Activated effector memory CD4-positive, alpha-beta T cell treated with Interleukin-2 at 50 U/mL for 16 hours (primary cell): ENCODE data around the gene KLHL11.

Experiments used
- DNase-seq: peaks from one replicate; pipeline ENCODE4 v3.0.0-alpha.2; 2020

The KLHL11 gene, protein sequence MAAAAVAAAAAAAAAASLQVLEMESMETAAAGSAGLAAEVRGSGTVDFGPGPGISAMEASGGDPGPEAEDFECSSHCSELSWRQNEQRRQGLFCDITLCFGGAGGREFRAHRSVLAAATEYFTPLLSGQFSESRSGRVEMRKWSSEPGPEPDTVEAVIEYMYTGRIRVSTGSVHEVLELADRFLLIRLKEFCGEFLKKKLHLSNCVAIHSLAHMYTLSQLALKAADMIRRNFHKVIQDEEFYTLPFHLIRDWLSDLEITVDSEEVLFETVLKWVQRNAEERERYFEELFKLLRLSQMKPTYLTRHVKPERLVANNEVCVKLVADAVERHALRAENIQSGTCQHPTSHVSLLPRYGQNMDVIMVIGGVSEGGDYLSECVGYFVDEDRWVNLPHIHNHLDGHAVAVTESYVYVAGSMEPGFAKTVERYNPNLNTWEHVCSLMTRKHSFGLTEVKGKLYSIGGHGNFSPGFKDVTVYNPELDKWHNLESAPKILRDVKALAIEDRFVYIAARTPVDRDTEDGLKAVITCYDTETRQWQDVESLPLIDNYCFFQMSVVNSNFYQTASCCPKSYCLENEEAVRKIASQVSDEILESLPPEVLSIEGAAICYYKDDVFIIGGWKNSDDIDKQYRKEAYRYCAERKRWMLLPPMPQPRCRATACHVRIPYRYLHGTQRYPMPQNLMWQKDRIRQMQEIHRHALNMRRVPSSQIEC

DNA sequence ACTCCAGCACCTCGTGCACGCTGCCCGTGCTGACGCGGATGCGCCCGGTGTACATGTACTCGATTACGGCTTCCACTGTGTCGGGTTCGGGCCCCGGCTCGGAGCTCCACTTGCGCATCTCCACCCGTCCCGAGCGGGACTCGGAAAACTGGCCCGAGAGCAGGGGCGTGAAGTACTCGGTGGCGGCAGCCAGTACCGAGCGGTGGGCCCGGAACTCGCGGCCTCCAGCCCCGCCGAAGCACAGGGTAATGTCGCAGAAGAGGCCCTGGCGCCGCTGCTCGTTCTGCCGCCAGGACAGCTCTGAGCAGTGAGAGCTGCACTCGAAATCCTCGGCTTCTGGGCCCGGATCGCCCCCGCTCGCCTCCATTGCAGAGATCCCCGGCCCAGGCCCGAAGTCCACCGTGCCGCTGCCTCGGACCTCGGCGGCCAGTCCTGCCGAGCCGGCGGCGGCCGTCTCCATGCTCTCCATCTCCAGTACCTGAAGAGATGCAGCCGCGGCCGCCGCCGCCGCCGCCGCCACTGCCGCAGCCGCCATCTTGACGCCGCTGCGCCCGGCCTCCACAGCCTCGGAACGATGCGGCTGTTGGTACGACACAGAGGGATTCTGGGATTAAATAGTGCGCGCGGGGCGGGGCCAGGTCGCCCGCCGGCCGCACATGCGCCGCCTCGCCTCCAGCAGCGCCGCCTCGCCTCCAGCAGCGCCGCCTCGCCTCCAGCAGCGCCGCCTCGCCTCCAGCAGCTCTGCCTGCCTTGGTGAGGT is at the start of gene KLHL11:
KLHL11 (minus strand) TSS at position 588 of the 760 bp plus-strand sequence; CDS start at position 535, 53 bp downstream.
- peak; percentile 84 for DNase-seq

DNA sequence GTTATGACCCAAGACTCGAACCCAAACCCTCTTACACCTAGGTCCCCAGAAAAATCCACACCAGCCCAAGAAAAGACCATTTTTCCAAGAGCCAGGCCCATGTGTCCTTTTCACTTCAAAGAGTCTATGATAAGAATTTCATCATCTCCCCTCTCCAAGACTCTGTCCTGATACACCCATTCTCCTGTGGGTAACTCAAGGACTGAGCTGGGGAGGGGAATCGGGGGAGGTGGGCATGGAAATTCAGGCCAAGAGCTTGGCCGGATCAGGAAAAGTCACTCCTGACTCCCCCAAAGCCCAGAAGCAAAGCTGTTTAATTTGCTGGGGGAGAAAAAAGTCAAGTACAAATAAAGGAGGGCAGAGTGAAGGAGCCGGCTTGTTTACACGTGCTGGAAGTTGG is 49.8 kb upstream of the KLHL11 start:
- DNase-seq = no peak

DNA sequence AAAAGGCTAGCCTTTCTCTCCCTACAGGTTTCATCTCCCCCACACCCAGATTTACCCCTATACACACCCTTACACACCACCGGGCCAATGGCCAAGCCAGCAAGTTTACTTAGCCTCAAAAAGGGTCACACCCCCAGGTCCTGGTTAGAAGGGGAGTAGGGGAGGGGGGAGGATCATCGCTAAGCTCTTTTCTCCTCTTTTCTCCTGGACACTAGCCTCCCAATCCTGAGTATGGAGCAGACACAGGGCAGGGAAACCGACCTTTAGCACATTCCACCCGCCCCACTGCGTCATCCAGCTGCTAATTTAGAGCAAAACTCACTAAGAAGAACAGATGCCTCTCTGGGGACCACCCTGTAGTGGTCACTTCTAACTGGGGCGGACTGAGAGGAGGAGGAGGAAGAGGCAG is 49.1 kb upstream of the KLHL11 start:
- DNase-seq = no peak

DNA sequence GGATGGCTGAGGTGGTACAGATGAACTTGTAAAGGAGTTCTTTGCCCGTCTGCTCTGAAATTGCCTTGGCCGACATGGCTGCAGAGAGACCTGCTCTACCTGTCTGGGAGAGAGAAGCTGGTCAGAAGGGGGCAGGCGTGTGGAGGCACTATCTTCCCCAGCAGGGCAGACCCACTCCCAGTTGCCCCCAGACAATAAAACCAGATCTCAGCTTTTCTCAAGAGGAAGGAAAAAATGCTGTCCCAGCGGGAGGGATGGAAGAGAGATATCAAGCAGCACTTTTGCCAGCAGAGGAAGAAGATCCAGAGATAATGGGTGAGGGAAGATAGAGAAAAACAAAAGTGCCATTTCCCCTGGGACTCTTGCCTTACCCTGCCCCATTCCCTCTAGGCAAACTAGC is 48.6 kb upstream of the KLHL11 start:
- DNase-seq = no peak

DNA sequence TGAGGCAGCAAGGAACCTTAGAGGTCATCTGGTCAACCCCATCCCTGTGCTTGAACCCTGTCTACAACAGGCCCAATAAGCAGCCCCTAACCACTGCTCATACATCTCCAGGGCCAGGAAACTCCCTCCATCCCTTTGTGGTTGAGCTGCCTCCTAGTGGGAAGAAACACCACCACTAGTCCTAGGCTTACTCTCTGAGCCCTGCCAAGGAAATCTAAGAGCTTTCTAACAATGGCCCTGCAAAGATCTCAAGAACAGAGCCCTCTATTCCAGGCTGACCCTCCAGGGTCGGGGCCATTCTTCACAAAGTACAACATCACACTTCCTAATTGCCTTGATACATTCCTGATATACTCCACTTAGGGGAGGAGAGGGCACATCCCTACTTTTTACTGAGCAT is 47.7 kb upstream of the KLHL11 start:
- no peak for DNase-seq

DNA sequence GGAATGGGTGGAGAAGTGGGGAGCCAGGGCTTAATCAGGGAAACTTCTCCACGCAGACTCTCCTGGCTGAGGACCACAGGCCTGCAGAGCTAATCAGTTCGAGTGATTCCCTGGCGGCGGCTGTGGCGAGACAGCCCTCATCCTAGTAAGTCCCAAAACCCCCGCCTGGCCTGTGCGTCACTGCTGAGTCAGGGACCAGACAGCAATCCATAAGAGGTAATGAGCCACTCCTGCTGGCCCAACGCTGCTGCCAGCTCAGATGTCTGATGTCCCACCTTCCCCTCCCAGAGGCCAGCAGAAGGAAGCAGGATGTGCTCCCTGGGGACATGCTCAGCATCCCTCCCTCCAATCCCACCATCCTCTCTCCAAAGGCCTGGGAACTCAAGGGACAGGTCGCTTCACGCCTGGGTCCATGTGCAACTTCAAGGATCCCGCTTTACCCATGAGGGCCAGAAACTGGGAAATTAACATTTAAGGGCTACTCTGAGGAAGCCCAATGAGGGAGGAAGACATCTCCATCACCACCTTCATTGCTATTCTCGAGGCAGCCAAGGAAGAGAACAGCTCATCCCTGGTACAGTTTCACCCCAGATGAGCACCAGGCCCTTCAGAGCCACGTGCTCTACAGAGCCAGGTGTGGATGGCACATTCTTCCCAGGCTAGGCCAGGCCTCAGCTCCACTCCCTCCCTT is 45.6 kb upstream of the KLHL11 start:
- no peak for DNase-seq

DNA sequence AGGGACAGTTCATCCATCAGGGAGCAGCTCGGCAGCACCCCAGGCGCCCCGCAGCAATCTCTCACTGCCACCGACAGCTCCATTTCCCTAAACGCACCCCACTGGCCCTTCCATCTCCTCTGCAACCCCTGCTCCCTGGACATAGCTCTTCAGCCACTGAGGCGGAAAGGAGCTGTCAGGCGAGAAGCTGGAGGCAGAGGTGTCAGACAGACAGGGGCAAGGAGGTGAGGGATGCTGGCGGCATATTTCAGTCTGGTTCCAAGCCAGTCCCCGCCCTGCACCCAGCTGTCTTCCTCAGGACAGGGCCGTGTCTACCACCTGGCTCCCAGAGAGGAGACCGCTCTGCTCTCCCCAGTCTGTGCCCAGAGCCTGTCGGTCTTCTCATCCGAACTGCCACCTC is 43.9 kb upstream of the KLHL11 start:
- DNase-seq = no peak

DNA sequence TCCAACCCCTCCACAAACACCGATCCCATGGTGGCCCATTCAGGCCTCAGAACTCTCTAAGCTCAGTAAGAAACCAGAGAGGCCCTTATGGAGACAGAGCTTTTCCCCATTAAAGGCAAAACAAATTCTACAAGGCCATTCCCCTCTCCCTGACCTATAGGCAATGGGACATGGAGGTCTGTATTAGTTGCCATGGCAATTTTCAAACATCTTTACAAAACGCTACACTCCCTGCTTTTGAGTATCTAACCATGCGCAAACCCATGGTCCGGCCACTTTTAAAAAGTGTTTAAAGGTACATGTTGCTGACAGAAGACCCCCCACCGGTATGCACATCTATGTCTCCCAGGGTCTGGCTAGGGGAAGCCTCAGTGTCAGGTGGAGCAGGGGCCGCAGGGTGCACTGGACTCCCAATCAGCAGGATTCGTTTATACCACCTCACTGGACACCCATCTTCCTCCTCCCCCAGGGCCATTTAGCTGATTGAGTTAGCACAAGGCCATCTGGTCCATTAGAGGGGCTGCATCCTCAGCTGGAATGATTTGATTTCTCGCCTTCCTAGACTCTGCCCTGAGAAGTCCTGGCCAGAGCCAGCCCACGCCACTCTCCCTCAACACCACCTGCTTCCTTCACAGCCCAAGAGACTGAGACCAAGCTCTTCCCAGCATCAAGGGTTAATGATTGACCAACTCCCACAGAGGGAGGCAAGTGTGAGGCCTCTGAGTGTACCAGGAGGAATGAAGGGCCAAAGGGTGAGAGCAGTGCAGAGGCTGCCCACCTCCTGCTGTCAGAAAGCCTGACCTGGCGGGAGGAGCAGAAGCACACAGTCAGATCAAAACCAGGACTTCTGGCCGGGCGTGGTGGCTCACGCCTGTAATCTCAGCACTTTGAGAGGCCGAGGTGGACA is 42.7 kb upstream of the KLHL11 start:
- no peak for DNase-seq

DNA sequence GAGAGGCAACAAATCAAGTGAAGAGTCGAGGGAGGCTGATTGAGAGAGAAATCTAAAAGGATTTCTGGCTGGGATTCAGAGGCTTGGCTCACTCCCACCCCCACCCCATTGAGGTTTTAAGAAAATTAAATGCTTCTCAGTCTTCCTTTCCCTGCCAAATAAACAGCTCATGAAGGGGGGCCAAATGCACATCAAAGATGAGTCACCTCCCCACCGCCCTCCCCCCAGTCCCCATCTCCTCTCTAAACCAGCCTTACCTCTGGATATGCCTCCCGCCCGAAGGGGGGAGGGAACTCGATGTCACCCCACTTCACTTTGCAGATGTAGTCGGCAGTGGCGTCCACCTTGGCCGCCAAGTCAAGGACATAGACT is 41.9 kb upstream of the KLHL11 start:
- no peak for DNase-seq

DNA sequence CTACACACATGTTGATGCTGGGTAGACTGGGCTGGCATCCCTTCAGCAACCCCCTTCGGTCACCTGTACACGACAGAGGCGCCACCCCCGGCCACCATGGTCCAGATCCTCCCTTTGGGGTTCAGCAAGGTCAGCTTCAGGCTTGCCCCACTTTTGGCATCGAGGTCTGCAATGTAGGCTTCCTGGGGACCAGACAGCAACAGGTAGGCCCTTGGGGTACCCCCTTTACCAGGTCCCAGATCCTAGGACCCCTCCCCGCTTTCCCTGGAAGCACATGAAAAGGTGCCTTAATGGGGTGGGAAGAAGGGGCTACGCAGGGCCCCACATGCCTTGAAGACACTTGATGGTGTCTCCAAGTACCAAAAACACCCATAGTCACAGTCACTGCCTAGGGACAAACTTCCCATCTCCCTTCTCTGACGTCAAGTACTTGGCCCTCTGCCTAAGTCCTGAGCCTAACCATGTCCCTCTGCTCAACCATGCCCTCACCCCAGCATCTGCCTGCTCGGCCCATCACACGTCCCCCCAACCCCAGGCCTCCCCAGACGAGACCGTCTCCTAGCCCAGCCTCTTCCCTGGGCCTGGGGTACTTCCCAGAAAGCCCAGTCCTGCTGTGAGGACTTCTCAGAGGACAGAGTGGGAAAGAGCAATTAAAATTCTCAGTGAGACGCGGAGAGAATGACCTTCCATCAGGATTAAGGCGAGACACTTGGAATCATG is 41.4 kb upstream of the KLHL11 start:
- no peak for DNase-seq

DNA sequence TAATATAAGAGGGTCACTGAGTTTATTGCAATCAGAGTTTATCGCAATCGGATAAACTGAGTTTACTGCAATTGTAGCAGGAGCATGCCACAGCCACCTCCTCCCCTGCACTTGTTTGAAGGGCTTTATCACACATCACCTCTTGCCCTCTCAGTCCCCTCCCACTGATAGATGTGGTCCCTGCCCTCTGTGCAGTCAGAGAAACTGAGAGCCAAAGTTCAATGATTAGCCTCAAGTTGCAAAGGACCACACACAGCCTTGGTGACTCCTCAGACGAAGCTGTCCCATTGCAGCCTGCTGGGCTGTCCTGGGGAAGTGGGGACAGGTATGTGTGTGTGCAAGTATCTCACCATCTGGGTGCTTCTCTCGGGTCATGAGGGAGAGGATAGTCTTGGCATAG is 39.9 kb upstream of the KLHL11 start:
- no peak for DNase-seq

DNA sequence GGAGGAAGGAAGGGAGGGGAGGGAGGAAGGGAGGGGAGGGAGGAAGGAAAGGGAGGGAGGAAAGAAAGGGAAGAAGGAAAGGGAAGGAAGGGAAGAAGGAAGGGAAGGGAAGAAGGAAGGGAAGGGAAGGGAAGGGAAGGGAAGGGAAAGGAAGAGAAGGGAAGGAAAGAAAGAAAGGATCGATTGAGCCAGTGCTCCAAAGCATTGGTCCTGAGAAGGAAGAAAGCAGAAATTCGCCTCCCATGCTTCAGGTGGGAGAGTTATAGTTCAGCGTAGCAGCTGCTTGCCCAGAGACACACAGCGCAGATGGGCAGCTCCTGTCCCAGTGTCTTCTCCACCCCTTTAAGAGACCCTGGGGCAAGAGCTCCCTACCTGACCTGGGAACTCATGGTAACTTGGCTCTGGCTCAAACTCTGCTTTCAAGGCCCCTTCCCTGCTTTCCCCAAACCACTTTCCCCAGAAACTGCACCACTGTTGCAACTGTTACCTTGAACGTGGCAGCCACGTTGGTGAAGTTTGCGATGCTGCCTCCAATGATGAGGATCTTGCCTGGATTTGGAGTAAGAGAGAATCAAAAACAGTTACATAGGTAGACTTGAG is 39.1 kb upstream of the KLHL11 start:
- no peak for DNase-seq

DNA sequence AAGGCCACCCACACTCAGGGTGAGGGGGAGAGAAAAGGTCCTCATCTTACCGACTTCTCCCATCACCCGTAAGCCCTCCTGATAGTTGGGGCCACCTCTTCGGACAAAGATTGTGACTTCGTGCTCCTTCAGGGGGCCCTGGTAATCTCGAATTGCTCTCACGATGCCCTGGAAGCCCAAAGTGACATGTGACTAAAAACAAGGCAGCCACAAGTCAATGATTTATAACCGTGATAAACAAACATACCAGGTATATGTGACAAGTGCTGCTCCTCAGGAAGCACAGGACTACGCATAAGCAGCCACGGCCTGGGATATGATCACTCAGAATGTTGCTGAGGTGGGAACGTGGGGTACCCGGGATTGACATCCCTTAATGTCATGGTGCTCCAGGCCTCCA is 36.4 kb upstream of the KLHL11 start:
- no peak for DNase-seq

DNA sequence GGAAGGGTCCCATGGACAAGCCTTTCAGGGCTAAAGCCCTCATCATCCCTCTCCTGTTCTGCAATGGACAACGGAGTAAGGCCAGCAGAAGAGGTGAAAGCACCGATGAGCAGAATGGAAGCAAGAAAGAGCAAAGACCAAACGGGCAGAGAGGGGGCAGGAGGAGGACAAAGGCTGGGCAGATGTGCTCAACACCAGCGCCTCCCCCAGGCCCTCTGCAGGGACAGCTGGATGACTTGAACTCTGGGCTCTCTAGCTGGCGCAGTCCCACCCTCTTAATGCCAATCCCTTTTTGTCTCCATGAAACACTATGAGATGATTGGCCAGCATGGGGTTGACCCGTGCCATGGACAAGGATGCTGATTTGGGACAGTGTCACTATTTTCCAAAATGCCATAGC is 31.5 kb upstream of the KLHL11 start:
- no peak for DNase-seq

DNA sequence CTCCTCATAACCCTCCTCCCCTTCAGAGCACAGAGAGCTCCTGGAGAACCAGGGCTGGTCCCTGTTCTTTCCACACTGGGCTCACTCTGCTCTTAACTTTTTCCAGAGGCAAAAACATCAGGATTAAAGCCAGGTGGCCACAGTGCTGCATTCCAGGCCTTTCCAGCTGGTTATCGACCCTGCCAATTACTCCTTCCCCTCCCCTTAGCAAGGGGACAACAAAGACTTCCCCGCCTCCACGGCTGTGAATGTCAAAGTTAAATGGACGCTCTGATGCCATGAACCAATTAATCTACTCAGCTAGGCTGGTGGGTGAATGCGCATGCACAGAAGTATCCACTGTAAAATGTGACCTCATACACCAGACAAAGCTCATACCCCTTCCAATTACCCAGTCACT is 30.4 kb upstream of the KLHL11 start:
- no peak for DNase-seq

DNA sequence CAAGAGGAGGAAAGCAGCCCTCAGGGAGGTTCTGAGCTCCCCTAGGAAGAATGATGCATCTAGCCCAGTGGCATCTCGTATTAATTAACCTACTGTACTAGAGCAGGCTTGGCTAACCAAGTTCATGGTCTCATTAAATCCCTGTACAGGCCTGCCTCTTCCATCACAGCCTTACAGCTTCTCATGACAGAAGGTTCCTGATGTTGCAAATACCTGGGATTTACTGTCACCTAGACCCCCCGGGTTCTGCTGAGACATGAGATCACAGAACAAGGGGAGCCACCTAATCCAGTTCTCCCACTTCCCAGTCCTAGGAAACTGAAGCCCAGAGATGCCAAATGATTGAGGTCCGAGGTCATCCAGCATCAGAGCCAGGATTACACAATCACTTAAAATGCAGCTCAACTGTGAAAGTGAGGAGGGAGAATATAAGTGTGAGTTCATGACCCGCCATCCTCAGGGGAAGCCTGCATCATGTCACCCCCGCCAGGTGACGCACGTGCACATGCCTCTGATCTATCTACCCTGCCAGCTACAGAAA is 29.6 kb upstream of the KLHL11 start:
- no peak for DNase-seq

DNA sequence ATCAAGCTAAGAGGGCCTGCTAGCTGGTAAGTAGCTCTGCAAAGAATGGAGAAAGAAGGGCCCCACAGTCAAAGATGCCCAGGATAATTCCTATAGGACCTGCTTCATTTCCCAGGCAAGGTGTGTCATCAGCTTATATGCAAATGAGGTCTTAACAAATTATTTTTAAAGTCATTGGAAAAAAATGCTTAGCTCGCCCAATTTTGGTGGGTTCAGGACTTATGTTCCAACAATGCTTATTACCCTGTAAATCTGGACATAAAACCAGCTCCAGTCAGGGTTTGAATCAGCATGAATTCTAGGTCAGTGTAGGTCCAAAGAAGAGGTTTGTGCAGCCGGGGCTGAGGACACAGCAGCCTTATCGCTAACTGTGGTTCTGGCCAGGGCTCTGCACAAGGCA is 28.2 kb upstream of the KLHL11 start:
- DNase-seq = no peak

DNA sequence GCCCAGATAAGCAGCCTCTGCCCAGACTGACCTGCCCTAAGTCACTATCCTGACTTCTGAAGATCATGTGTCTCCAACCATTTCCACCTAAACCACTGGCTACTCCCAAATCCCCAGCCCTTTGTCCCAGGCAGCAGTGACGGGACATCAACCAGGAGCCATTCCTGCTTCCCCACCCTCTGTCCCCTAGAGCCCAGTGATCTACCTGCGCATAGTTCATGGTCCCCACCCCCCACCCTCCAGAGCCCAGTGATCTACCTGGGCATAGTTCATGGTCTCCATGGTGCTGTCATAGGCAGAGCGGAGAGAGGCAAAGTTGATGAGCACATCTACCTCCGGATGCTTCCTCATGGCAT is 26.8 kb upstream of the KLHL11 start:
- no peak for DNase-seq

DNA sequence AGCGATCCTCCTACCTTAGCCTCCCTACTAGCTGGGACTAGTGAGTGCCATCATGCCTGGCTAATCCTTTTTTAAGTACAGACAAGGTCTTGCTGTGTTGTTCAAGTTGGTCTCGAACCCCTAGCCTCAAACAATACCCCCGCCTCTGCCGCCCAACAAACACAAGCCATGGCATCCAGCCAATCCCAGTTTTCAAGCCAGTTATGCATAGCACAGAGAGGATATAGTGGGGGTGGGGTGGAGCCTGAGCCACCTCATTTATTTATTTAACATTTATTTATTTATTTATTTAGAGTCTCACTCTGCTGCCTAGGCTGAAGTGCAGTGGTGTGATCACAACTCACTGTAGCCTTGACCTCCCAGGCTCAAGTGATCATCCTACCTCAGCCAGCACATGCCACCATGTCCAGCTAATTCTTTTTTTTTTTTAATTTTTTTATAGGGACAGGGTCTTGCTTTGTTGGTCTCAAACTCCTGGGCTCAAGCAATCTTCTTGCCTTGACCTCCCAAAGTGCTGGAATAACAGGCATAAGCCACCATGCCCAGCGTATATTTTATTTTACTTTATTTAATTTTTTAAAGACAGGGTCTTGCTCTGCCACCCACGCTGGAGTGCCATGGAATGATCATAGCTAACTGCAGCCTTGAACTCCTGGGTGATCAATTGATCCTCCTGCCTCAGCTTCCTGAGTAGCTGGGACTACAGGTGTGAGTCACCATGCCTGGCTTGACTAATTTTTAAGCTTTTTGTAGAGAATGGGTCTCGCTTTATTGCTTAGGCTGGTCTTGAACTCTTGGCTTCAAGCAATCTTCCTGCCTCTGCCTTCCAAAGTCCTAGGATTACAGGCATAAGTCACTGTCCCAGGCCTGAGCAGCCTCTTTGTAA is 26.2 kb upstream of the KLHL11 start:
- DNase-seq = no peak
